ENCODE results near the gene ATP13A4. TPM values are rescaled to one million over a fixed set of nuclear protein-coding genes. Genes with fewer than 3 reads are reported as not detected.

The ATP13A4 gene, protein sequence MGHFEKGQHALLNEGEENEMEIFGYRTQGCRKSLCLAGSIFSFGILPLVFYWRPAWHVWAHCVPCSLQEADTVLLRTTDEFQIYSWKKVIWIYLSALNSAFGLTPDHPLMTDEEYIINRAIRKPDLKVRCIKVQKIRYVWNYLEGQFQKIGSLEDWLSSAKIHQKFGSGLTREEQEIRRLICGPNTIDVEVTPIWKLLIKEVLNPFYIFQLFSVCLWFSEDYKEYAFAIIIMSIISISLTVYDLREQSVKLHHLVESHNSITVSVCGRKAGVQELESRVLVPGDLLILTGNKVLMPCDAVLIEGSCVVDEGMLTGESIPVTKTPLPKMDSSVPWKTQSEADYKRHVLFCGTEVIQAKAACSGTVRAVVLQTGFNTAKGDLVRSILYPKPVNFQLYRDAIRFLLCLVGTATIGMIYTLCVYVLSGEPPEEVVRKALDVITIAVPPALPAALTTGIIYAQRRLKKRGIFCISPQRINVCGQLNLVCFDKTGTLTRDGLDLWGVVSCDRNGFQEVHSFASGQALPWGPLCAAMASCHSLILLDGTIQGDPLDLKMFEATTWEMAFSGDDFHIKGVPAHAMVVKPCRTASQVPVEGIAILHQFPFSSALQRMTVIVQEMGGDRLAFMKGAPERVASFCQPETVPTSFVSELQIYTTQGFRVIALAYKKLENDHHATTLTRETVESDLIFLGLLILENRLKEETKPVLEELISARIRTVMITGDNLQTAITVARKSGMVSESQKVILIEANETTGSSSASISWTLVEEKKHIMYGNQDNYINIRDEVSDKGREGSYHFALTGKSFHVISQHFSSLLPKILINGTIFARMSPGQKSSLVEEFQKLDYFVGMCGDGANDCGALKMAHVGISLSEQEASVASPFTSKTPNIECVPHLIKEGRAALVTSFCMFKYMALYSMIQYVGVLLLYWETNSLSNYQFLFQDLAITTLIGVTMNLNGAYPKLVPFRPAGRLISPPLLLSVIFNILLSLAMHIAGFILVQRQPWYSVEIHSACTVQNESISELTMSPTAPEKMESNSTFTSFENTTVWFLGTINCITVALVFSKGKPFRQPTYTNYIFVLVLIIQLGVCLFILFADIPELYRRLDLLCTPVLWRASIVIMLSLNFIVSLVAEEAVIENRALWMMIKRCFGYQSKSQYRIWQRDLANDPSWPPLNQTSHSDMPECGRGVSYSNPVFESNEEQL
- total RNA-seq (1 to 10 TPM; 4.6 to 7.1 TPM), polyA plus RNA-seq (under 1 TPM in 2 of 3 donors, not detected in 1; 0.53 to 0.93 TPM), total RNA-seq (1.1 to 10.3 (median 5.3) reads per million in 6 experiments)

DNA sequence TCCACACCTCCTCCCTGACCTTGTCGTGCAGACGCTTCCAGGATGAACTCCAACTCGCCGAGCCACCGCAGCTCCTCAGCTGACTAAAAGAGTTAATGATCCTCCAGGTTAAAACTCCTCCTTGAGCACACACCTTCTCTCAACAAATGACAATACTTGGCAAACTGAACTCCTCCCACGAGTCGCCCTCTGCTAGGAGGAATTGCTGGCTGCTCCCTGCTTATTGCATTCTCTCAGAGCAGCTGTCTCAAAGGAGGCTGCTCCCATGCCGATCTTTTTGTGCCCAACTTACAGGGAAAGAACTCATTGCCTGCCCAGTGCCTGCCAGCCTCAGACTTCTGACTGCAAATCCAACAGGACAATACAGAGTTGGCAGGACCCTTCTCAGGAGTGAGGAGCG, at the start of gene ATP13A4:
Gene ATP13A4 (minus strand): TSS at position 85 of the 400 bp plus-strand sequence. CDS start 96 bp downstream, outside the sequence.
- DNase-seq (no peak), ATAC-seq (no peak)
- no peaks in the 10 kb centered on the region for H3K27me3 Mint-ChIP-seq
- H3K4me3 Mint-ChIP-seq = no peak within 1 kb of the TSS
- H3K4me1 Mint-ChIP-seq = no peaks in the 10 kb centered on the region
- POLR2A ChIA-PET = no interaction called here
- no peak within 1 kb of the TSS for H3K27ac Mint-ChIP-seq
- H3K9me3 Mint-ChIP-seq = no peaks in the 10 kb centered on the region
- peaks cover 0 to under 1% (median 0%) of the 10 kb centered on the region in 3 donors for H3K36me3 Mint-ChIP-seq

DNA sequence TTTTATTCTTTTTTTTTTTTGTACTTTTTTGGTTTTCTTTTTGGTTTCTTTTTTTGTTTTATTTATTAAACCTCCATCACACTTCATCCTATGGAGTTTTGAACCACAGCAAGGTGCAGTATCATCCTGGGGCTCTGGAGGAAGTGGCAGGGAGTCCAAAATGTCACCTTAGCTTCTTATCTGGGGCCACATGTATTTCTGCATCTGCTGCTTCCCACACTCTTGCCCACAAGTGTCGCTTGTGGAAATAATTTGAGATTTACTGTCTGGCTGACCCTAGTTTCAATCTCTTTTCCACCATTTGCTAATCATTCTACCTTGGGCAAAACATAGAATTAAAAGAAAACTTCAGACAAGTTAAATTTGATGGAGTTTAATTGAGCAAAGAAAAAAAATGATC, 44.7 kb upstream of the ATP13A4 start:
- Mint-ChIP-seq H3K27me3 (no peaks in the 10 kb centered on the region), H3K9me3 (no peaks in the 10 kb centered on the region), H3K27ac (peak overlapping the region in 1 of 10 donors; percentile 37), H3K4me1 (peaks cover 30 to 78% (median 72%) of the 10 kb centered on the region in 4 donors), H3K4me3 (no peak overlapping the region), H3K36me3 (peaks cover 5 to 56% (median 11%) of the 10 kb centered on the region in 3 donors)
- ATAC-seq (no peak), DNase-seq (no peak)
- POLR2A ChIA-PET = no interaction called here

DNA sequence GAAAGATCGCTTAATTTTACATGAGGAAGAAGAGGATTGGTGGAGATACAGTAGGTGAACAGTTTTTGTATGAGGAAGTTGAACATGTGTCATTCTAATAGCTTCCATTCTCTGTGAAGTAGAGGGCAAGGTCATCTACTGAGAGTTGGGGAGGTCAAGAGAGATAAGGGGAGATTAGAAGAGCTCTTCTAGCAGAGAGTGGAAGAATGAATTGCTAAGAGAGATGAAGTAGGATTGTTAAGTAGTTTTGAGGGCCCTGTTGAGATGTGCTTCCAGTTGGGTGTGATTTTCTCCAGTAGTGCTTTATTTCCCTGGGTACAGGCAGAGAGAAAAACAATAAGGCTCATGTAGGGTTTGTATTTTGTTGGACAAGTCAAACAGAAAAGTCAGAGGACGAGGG, 43.5 kb upstream of the ATP13A4 start:
- POLR2A ChIA-PET = no interaction called here
- Mint-ChIP-seq H3K36me3 (peaks cover 9 to 52% (median 15%) of the 10 kb centered on the region in 3 donors), H3K27me3 (no peaks in the 10 kb centered on the region), H3K4me1 (peaks cover 32 to 81% (median 78%) of the 10 kb centered on the region in 4 donors), H3K27ac (peak overlapping the region in 3 of 10 donors; percentile 20 to 74 (median 23)), H3K9me3 (no peaks in the 10 kb centered on the region), H3K4me3 (peak overlapping the region in 1 of 10 donors; percentile 35)
- no peak for DNase-seq
- ATAC-seq = no peak

DNA sequence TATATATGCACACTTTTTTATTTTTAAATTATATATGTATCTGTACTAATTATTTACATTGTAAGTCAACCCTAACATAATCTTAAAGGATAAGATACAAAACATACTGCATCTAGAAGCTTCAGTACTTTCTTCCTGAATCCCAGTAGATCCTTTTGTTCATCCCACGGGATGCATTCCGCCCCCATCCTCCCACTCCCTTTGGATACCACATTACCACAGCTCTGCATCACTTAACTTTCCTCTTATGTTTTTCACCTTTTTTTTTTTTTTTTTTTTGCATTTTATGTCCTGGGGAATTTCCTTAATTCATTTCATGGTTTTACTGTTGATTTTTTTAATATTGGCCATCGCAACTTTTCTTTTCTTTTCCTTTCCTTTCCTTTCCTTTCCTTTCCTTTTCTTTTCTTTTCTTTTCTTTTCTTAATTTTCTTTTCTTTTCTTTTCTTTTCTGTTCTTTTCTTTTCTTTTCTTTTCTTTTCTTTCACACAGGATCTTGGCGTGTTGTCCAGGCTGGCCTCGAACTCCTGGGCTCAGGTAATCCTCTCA, 41.3 kb upstream of the ATP13A4 start:
- no peak for ATAC-seq
- Mint-ChIP-seq H3K27ac (peak overlapping the region in 5 of 10 donors; percentile 17 to 59 (median 38)), H3K36me3 (peaks cover 9 to 41% (median 15%) of the 10 kb centered on the region in 3 donors), H3K27me3 (no peaks in the 10 kb centered on the region), H3K4me3 (peak overlapping the region in 8 of 10 donors; percentile 4 to 56 (median 16)), H3K9me3 (no peaks in the 10 kb centered on the region), H3K4me1 (peaks cover 35 to 81% (median 77%) of the 10 kb centered on the region in 4 donors)
- DNase-seq = no peak
- POLR2A ChIA-PET = no interaction called here

DNA sequence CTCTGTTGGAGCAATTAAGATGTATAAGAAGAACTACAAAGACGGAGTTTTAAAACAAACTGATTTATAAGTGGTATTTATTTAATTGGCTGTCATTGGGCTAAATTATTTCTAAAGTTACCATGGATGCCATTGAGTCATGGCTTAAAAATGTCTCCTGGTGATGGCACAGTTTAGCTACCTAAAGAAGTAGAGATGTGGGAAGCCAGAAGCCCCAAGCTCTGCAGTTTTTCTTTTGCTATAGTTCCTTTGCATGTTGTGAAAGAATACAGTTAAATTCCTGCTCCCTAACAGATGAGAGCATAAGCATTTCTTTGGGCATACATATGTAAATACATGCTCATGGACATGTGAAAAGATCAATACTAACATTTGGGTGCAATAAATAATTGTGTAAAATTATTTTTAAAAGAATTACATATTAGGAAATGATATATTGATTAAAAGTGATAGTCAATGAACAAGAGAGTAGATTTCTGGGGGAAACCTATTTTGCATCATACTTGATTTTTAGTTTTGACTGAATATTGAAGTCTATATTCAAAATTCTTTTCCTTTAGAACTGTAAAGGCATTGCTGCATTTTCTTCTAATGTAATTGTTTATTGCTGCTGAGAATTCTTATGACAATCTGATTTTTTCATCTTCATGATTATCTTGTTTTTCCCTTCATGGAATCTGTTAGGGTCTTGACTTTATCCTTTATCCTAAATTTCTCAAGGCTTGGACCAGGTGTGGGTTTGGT, 40.4 kb upstream of the ATP13A4 start:
- ATAC-seq (no peak), DNase-seq (no peak)
- Mint-ChIP-seq H3K4me3 (peak overlapping the region in 9 of 10 donors; percentile 84 to 99 (median 96)), H3K4me1 (peaks cover 32 to 76% (median 70%) of the 10 kb centered on the region in 4 donors), H3K27me3 (no peaks in the 10 kb centered on the region), H3K36me3 (peaks cover 9 to 35% (median 15%) of the 10 kb centered on the region in 3 donors), H3K27ac (peak overlapping the region in 9 of 10 donors; percentile 11 to 99 (median 61)), H3K9me3 (no peaks in the 10 kb centered on the region)
- POLR2A ChIA-PET = no interaction called here

DNA sequence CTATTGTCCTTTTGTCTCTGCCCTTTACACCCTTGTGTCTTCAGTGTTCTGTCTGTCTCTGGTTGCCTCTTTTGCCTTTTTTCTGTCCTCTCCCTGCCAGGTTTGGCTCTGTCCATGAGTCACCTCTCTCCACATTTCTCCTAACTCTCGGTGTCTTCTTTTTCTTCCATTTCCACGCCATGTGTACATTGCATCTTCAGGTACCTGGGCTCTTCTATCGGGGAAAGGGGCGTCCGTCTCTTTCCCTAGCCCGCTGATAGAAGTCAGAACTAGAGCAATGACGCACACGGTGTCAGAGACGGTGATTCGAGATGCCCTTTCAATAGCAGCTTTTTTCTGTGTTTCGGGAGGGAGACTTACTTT, 39.0 kb upstream of the ATP13A4 start:
- Mint-ChIP-seq H3K36me3 (peaks cover 9 to 23% (median 14%) of the 10 kb centered on the region in 3 donors), H3K27ac (peak overlapping the region; percentile 94 to 99 (median 97)), H3K4me3 (peak overlapping the region; percentile 90 to 99 (median 96)), H3K4me1 (peaks cover 26 to 68% (median 58%) of the 10 kb centered on the region in 4 donors), H3K9me3 (no peaks in the 10 kb centered on the region), H3K27me3 (no peaks in the 10 kb centered on the region)
- POLR2A ChIA-PET = no interaction called here
- DNase-seq (peak in 9 of 10 donors; percentile 6 to 66 (median 40)), ATAC-seq (peak; percentile 45 to 67)

DNA sequence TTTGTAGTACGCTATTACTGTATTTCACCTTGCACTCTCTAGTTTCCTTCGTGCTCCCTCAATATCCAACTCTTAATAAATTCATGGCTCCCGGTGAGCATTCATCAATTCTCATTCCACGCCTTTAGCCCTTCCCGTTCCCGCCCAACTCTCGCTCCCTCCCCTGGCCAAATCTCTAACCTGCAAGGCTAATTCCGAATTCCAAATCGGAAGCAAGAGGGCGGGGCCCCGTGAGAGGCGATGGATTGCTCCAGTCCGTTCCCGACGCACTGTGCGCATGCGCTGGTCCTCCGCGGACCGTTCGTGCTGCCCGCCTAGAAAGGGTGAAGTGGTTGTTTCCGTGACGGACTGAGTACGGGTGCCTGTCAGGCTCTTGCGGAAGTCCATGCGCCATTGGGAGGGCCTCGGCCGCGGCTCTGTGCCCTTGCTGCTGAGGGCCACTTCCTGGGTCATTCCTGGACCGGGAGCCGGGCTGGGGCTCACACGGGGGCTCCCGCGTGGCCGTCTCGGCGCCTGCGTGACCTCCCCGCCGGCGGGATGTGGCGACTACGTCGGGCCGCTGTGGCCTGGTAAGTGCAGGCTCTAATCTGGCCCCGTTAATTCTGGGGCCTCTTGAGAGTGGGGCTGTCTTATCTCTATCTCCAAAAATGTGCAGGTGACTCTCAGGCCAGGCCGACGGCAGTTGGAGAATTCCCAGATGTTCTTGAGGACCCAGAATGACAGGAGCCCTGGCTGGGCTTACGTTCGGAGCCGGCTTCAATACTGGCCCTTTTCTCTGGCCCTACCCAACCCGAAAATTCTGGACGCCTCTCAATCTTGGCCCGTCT, 38.4 kb upstream of the ATP13A4 start, which contains the start of gene OPA1:
Gene OPA1 (plus strand): TSS at position 368 of the 827 bp plus-strand sequence. CDS start 170 bp downstream, at position 538.
- H3K27ac Mint-ChIP-seq = peak within 1 kb of the TSS; percentile 94 to 99 (median 97)
- H3K4me3 Mint-ChIP-seq = peak within 1 kb of the TSS; percentile 90 to 99 (median 96)
- POLR2A ChIA-PET = no interaction called here
- peaks cover 9 to 17% (median 10%) of the 10 kb centered on the region in 3 donors for H3K36me3 Mint-ChIP-seq
- no peaks in the 10 kb centered on the region for H3K27me3 Mint-ChIP-seq
- ATAC-seq (peak; percentile 87 to 93), DNase-seq (peak; percentile 74 to 93 (median 85))
- no peaks in the 10 kb centered on the region for H3K9me3 Mint-ChIP-seq
- peaks cover 24 to 62% (median 54%) of the 10 kb centered on the region in 4 donors for H3K4me1 Mint-ChIP-seq

DNA sequence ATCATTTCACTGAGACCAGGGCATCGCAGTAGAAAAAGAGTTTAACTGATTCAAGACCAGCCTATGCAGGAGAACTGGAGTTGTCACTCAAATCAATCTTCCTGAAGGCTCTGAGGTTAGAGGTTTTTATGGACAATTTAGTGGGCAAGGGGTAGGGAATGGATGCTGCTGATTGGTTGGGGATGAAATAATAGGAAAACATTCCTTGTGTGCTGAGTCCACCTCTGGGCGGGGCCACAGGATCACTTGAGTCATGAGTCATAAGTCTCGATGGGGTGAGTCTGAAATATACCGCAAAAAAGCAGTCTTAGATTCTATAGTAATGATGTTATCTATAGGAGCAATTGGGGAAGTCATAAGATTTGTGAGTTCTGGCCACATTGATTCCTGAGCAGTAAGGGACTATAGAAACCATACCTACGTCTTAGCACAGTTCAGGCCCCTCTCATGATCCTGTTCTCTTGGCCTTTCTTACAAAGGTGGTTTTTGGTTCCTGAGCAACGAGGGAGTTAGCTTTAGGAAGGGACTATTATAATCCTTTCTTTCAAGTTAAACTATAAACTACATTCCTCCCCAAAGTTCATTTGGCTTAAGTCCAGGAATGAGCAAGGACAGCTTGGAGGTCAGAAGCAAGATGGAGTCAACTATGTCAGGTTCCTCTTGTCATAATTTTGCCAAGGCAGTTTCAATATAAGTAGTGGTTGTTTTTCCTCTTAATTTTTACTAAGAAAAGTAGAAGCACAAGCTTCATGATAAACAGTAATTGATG, 35.6 kb upstream of the ATP13A4 start:
- Mint-ChIP-seq H3K27ac (no peak overlapping the region), H3K27me3 (no peaks in the 10 kb centered on the region), H3K9me3 (no peaks in the 10 kb centered on the region), H3K36me3 (peaks cover 0 to 5% (median 4%) of the 10 kb centered on the region in 3 donors), H3K4me3 (peak overlapping the region in 1 of 10 donors; percentile 37), H3K4me1 (peaks cover 14 to 39% (median 35%) of the 10 kb centered on the region in 4 donors)
- ATAC-seq (no peak), DNase-seq (no peak)
- POLR2A ChIA-PET = no interaction called here

DNA sequence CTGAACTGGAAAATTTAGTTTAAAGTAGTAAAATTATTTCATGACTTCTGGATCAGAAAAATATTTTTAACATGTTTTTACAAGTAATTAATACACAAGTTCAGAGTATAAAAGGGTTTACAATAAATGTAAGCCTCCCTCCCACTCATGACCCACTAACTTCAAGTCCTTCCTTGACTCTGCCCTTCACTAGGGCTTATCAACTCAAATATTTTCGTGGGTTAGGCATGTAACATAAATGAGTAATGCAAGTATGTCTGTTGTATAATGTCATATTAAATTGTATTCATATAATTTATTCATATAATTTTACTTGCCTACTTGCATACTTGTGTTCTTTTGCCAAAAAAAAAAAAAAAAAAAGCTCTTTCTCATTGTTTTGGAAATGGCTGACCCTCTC, 34.9 kb upstream of the ATP13A4 start:
- POLR2A ChIA-PET = no interaction called here
- Mint-ChIP-seq H3K27ac (no peak overlapping the region), H3K9me3 (no peaks in the 10 kb centered on the region), H3K27me3 (no peaks in the 10 kb centered on the region), H3K36me3 (peaks cover 0 to 5% (median 4%) of the 10 kb centered on the region in 3 donors), H3K4me1 (peaks cover 14 to 35% (median 30%) of the 10 kb centered on the region in 4 donors), H3K4me3 (no peak overlapping the region)
- no peak for DNase-seq
- ATAC-seq = no peak

DNA sequence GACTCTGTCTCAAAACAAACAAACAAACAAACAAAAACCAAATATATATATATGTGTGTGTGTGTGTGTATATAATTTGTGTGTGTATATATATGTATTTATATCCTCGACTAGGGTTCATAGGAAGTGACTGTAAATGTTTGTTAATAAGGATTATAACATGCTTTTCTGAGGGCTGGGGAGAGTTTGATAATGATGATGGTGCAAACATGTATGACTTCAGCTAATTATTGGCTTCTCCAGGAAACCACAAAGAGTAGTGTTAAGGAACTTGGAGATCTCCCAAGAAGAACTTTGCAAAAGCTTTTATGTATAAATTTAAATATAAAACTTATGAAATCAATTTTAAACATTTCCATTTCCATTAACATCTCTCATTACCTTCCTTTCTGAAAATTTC, 34.4 kb upstream of the ATP13A4 start:
- Mint-ChIP-seq H3K27ac (no peak overlapping the region), H3K36me3 (peaks cover 0 to 5% (median 4%) of the 10 kb centered on the region in 3 donors), H3K27me3 (no peaks in the 10 kb centered on the region), H3K4me3 (no peak overlapping the region), H3K4me1 (peaks cover 14 to 30% (median 25%) of the 10 kb centered on the region in 4 donors), H3K9me3 (no peaks in the 10 kb centered on the region)
- POLR2A ChIA-PET = no interaction called here
- no peak for DNase-seq
- ATAC-seq = no peak

Measured in naive thymus-derived CD8-positive, alpha-beta T cell (primary cell).